B cell (primary cell): ENCODE data around the gene COG5. TPM values are rescaled to one million over a fixed set of nuclear protein-coding genes. Genes with fewer than 3 reads are reported as not detected.

Experiments used
- ATAC-seq: fragments of 200-7000 bp; cut with Tn5 transposase; one replicate; pipeline ENCODE4 v1.10.0; 2021; ENCODE audit warnings: low read depth, mild to moderate bottlenecking, moderate number of reproducible peaks, moderate library complexity
- CTCF ChIA-PET: fragments of 350-600 bp; sonication (Branson Sonifier 250); formaldehyde crosslinking; loops from one replicate; lab custom pipeline; 2021; ENCODE audit warnings: antibody characterized with exemption, inconsistent platforms; lab: Charles Lee
- POLR2A ChIA-PET: fragments of 350-600 bp; sonication (Branson Sonifier 250); formaldehyde crosslinking; loops from one replicate; lab custom pipeline; 2021; ENCODE audit warnings: antibody characterized with exemption; lab: Charles Lee
- DNase-seq: peaks from one replicate; pipeline ENCODE4 v3.0.0; 2013
- H2AFZ ChIP-seq: 2 replicates; pipeline ENCODE4 v1.6.1; 2012; ENCODE audit warnings: mild to moderate bottlenecking, low read depth, low read length; ENCODE audit not compliant: insufficient read depth, poor library complexity, severe bottlenecking
- H3K27ac ChIP-seq, 2 donors: 1 replicate in 1 of 2; 2 replicates in 1 of 2; pipeline ENCODE4 v1.5.1; 2012 to 2013; ENCODE audit warnings: low read length in 2 of 2, mild to moderate bottlenecking in 2 of 2, moderate library complexity in 1 of 2
- H3K27me3 ChIP-seq, 4 experiments: fragments of 200-600 bp in 1 of 4; sonication (generic) in 1 of 4; replicated peaks in 1 of 4; 1 replicate in 2 of 4; 2 replicates in 2 of 4; pipeline versions ENCODE4 v1.6.1 to v1.7.0; 2013 to 2016; ENCODE audit warnings: low read length in 3 of 4, mild to moderate bottlenecking in 2 of 4, mixed read lengths in 1 of 4, moderate library complexity in 1 of 4; ENCODE audit not compliant: insufficient read depth in 4 of 4, control insufficient read depth in 3 of 4; ENCODE audit errors: control extremely low read depth in 1 of 4
- H3K36me3 ChIP-seq, 2 experiments: replicated peaks in 1 of 2; 1 replicate in 1 of 2; 2 replicates in 1 of 2; pipeline versions ENCODE4 v1.6.1 to v1.7.1; 2013; ENCODE audit warnings: low read length in 1 of 2; ENCODE audit not compliant: insufficient read depth in 2 of 2, control insufficient read depth in 1 of 2; ENCODE audit errors: control extremely low read depth in 1 of 2, extremely low read depth in 1 of 2
- H3K4me1 ChIP-seq, 2 donors: fragments of 200-600 bp in 1 of 2; sonication (generic) in 1 of 2; 1 replicate in 1 of 2; 2 replicates in 1 of 2; pipeline versions ENCODE4 v1.5.1 to v1.6.1; 2013 to 2017; ENCODE audit warnings: low read length in 2 of 2; ENCODE audit not compliant: control insufficient read depth in 2 of 2, insufficient read depth in 2 of 2
- H3K4me2 ChIP-seq: replicated peaks from 2 replicates; pipeline ENCODE3; 2012; ENCODE audit warnings: mild to moderate bottlenecking, low read depth, low read length; ENCODE audit not compliant: poor library complexity, severe bottlenecking
- H3K4me3 ChIP-seq, 5 experiments: fragments of 200-600 bp in 1 of 5; sonication (generic) in 1 of 5; 1 replicate in 3 of 5; 2 replicates in 2 of 5; pipeline versions ENCODE4 v1.5.1 to v1.7.0; 2011 to 2016; ENCODE audit warnings: low read length in 4 of 5, mild to moderate bottlenecking in 4 of 5, low read depth in 2 of 5, control low read depth in 1 of 5, moderate library complexity in 1 of 5; ENCODE audit not compliant: insufficient read depth in 1 of 5; ENCODE audit errors: control extremely low read depth in 1 of 5, extremely low read depth in 1 of 5
- H3K79me2 ChIP-seq: fragments of 200-600 bp; sonication (generic); one replicate; pipeline ENCODE4 v1.6.0; 2016; ENCODE audit warnings: low read length; ENCODE audit not compliant: control insufficient read depth, insufficient read depth
- H3K9ac ChIP-seq: fragments of 200-600 bp; sonication (generic); 2 replicates; pipeline ENCODE4 v1.6.1; 2017; ENCODE audit warnings: mild to moderate bottlenecking, low read length, moderate library complexity
- H3K9me3 ChIP-seq, 3 donors: one replicate each; pipeline versions ENCODE4 v1.6.1 to v1.7.1; 2013; ENCODE audit warnings: low read length in 2 of 3; ENCODE audit not compliant: control insufficient read depth in 2 of 3, insufficient read depth in 1 of 3; ENCODE audit errors: control extremely low read depth in 1 of 3
- H4K20me1 ChIP-seq: 2 replicates; pipeline ENCODE4 v1.6.0; 2012; ENCODE audit warnings: mild to moderate bottlenecking, low read length; ENCODE audit not compliant: insufficient read depth, control insufficient read depth, poor library complexity, severe bottlenecking
- H3K27ac Mint-ChIP-seq: one replicate; pipeline ENCODE4 v1.8.0; 2021; ENCODE audit warnings: mixed read lengths
- H3K27me3 Mint-ChIP-seq: one replicate; pipeline ENCODE4 v1.8.0; 2021; ENCODE audit warnings: mixed read lengths
- H3K4me1 Mint-ChIP-seq: one replicate; pipeline ENCODE4 v1.8.0; 2021; ENCODE audit warnings: mixed read lengths
- H3K4me3 Mint-ChIP-seq: one replicate; pipeline ENCODE4 v1.8.0; 2021; ENCODE audit warnings: mixed read lengths
- H3K9me3 Mint-ChIP-seq: one replicate; pipeline ENCODE4 v1.8.0; 2022; ENCODE audit warnings: mixed read lengths; ENCODE audit not compliant: insufficient read depth
- EZH2 ChIP-seq: IDR thresholded peaks from 2 replicates; pipeline ENCODE4 v1.6.1; 2012; ENCODE audit warnings: borderline replicate concordance, low read depth, mild to moderate bottlenecking, moderate library complexity, low read length; ENCODE audit not compliant: insufficient read depth, poor library complexity, severe bottlenecking
- WGBS: methylation state at CpG from one replicate; pipeline ENCODE4 v1.1.5; 2013; ENCODE audit warnings: missing lambda C conversion rate; ENCODE audit not compliant: insufficient coverage; 5-methylcytosine and 5-hydroxymethylcytosine counted together
- intact Hi-C: fragments of 100-400 bp; cut with micrococcal nuclease; formaldehyde crosslinking; loops from one replicate; pipeline ENCODE4 v1.10.0; 2022
- polyA plus RNA-seq: library from polyadenylated mRNA; depleted of rRNA; stranded (reverse); fragments of >200 nt; gene quantifications from 2 replicates; pipeline ENCODE4 v1.2.3, GENCODE V29; 2012
- total RNA-seq, 2 donors: library from RNA; stranded (reverse); fragments of 120-200 nt in 1 of 2; gene quantifications; 1 replicate in 1 of 2; 2 replicates in 1 of 2; pipeline versions ENCODE4 v1.2.3 to v1.2.4, GENCODE V29; 2013 to 2022
- TF ChIP-seq, protein P1 (sequence below): fragments of 200-600 bp; IDR thresholded peaks from one replicate; pipeline ENCODE4 v1.8.0; 2022; ENCODE audit warnings: antibody characterized with exemption, mild to moderate bottlenecking

The COG5 gene
- total and polyA plus RNA-seq, 2 donors (not counting 1 experiment from before 2014, with no cell fraction given), result 7.0 to 73.0 TPM

DNA sequence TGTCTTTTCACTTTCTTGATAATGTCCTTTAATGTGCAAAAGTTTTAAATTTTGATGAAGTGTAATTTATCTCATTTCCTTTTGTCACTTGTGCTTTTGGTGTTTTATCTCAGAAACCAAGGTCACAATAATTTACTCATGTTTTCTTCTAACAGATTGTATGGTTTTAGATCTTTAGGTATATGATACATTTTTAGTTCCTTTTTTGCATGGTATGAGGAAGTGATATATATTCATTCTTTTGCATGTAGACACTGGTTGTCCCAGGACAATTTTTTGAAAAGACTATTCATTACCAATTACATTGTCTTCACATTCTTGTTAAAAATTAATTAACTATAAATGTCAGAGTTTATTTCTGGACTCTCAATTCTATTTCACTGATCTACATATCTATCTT is 133.7 kb downstream of the COG5 start:
- H3K4me1 ChIP-seq, result peaks cover 0 to 8% of the 10 kb centered on the region in 2 donors
- no peak overlapping the region for H3K4me3 Mint-ChIP-seq
- intact Hi-C loops, result no loop called here
- no peak overlapping the region for H3K27ac Mint-ChIP-seq
- no peak overlapping the region for H2AFZ ChIP-seq
- TF ChIP-seq EZH2, result no peak
- TF ChIP-seq, protein P1, sequence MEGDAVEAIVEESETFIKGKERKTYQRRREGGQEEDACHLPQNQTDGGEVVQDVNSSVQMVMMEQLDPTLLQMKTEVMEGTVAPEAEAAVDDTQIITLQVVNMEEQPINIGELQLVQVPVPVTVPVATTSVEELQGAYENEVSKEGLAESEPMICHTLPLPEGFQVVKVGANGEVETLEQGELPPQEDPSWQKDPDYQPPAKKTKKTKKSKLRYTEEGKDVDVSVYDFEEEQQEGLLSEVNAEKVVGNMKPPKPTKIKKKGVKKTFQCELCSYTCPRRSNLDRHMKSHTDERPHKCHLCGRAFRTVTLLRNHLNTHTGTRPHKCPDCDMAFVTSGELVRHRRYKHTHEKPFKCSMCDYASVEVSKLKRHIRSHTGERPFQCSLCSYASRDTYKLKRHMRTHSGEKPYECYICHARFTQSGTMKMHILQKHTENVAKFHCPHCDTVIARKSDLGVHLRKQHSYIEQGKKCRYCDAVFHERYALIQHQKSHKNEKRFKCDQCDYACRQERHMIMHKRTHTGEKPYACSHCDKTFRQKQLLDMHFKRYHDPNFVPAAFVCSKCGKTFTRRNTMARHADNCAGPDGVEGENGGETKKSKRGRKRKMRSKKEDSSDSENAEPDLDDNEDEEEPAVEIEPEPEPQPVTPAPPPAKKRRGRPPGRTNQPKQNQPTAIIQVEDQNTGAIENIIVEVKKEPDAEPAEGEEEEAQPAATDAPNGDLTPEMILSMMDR, result no peak
- CTCF ChIA-PET, result no interaction called here
- ATAC-seq (no peak), DNase-seq (no peak)
- peaks cover 11% of the 10 kb centered on the region for H3K4me1 Mint-ChIP-seq
- peaks cover 0 to 3% of the 10 kb centered on the region in 2 experiments for H3K36me3 ChIP-seq
- no peak overlapping the region for H3K27ac ChIP-seq
- no peaks in the 10 kb centered on the region for H3K27me3 ChIP-seq
- H3K4me2 ChIP-seq, result no peak overlapping the region
- H3K9ac ChIP-seq, result no peak overlapping the region
- peaks cover 0 to 2% (median 0%) of the 10 kb centered on the region in 3 donors for H3K9me3 ChIP-seq
- H3K4me3 ChIP-seq, result no peak overlapping the region
- H3K27me3 Mint-ChIP-seq, result no peaks in the 10 kb centered on the region
- no peaks in the 10 kb centered on the region for H4K20me1 ChIP-seq
- H3K9me3 Mint-ChIP-seq, result peaks cover 5% of the 10 kb centered on the region
- H3K79me2 ChIP-seq, result no peaks in the 10 kb centered on the region
- POLR2A ChIA-PET, result no interaction called here

DNA sequence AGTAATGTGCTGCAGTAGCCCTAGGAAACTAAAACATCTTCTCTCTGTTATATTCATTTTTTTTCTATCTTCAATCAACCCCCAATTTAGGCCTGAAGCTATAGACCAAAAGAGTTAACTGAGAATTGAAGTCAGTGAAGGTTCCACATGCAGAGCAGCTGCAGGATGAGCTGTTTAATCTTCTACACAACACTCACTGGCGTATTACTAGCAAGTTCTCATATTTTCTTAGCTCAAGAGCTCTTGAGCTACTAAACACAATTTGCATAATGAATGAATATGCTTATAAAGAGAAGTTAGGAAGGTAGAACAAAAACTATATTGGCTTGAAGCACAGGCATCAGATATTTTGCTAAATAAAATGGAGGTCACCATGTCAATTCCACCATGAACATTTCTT is 135.1 kb downstream of the COG5 start:
- Histone ChIP-seq H3K9ac (no peak overlapping the region), H3K27ac (no peak overlapping the region), H3K4me1 (peaks cover 0 to 8% of the 10 kb centered on the region in 2 donors), H3K4me3 (no peak overlapping the region), H3K4me2 (no peak overlapping the region), H2AFZ (no peak overlapping the region), H4K20me1 (no peaks in the 10 kb centered on the region), H3K27me3 (no peaks in the 10 kb centered on the region), H3K36me3 (peaks cover 0 to 3% of the 10 kb centered on the region in 2 experiments), H3K79me2 (no peaks in the 10 kb centered on the region), H3K9me3 (peaks cover 0 to 2% (median 0%) of the 10 kb centered on the region in 3 donors)
- intact Hi-C loops, result no loop called here
- ATAC-seq (no peak), DNase-seq (no peak)
- POLR2A ChIA-PET, result no interaction called here
- Mint-ChIP-seq H3K27ac (no peak overlapping the region), H3K4me3 (no peak overlapping the region), H3K4me1 (peaks cover 11% of the 10 kb centered on the region), H3K27me3 (no peaks in the 10 kb centered on the region), H3K9me3 (peaks cover 5% of the 10 kb centered on the region)
- CTCF ChIA-PET, result interaction anchor here (0.7 kb wide), 1 partner anchor 297 kb away, joined by 3 read pairs; no protein-coding TSS in a partner anchor
- no peak for TF ChIP-seq EZH2
- TF ChIP-seq, protein P1, result no peak
- WGBS, result no CpG with 5 or more reads among the region's 1 CpG
